Ectodermal cell (in vitro differentiated cells): ENCODE measurements around the gene CCDC85A.

ENCODE experiments used
- H3K27ac ChIP-seq: 2 replicates; pipeline ENCODE4 v1.7.0; 2013; ENCODE audit warnings: mild to moderate bottlenecking, low read depth, low read length; ENCODE audit not compliant: insufficient read depth, poor library complexity, severe bottlenecking
- H3K27me3 ChIP-seq: 2 replicates; pipeline ENCODE4 v1.7.0; 2013; ENCODE audit warnings: mild to moderate bottlenecking, low read length; ENCODE audit not compliant: insufficient read depth, control insufficient read depth, poor library complexity, severe bottlenecking
- H3K36me3 ChIP-seq: one replicate; pipeline ENCODE4 v1.7.0; 2013; ENCODE audit warnings: low read length; ENCODE audit not compliant: control insufficient read depth, insufficient read depth
- H3K4me1 ChIP-seq: one replicate; pipeline ENCODE4 v1.7.0; 2013; ENCODE audit warnings: low read length; ENCODE audit not compliant: control insufficient read depth, insufficient read depth
- H3K4me3 ChIP-seq: 2 replicates; pipeline ENCODE4 v1.7.0; 2013; ENCODE audit warnings: low read depth, low read length, control low read depth; ENCODE audit not compliant: insufficient read depth
- H3K9me3 ChIP-seq: 2 replicates; pipeline ENCODE4 v1.7.0; 2013; ENCODE audit warnings: mild to moderate bottlenecking, low read length, moderate library complexity; ENCODE audit not compliant: control insufficient read depth
- WGBS, 2 experiments: methylation state at CpG; one replicate each; pipeline ENCODE4 v1.1.7; 2013; ENCODE audit warnings: missing lambda C conversion rate in 2 of 2; 5-methylcytosine and 5-hydroxymethylcytosine counted together

CCDC85A gene

GRCh38 chr2:56260415-56260814 lies 76.6 kb downstream of the CCDC85A start:
- Histone ChIP-seq H3K27me3 (no peaks in the 10 kb centered on the region), H3K36me3 (no peaks in the 10 kb centered on the region), H3K9me3 (no peaks in the 10 kb centered on the region), H3K4me1 (no peaks in the 10 kb centered on the region), H3K4me3 (no peak overlapping the region), H3K27ac (no peak overlapping the region)
- 92 to 100% methylated on average over 1 of the region's 1 CpG for WGBS, 2 experiments

GRCh38 chr2:56262241-56262640 lies 78.5 kb downstream of the CCDC85A start:
- H3K4me1 ChIP-seq, result no peaks in the 10 kb centered on the region

GRCh38 chr2:56263876-56264275 lies 80.1 kb downstream of the CCDC85A start:
- H3K4me3 ChIP-seq, result no peak overlapping the region
- H3K27ac ChIP-seq, result no peak overlapping the region
- WGBS, 2 experiments, result 91 to 96% methylated on average over 2 of the region's 2 CpGs
- H3K4me1 ChIP-seq, result no peaks in the 10 kb centered on the region
- H3K27me3 ChIP-seq, result no peaks in the 10 kb centered on the region
- H3K36me3 ChIP-seq, result no peaks in the 10 kb centered on the region
- no peaks in the 10 kb centered on the region for H3K9me3 ChIP-seq

More at GRCh38 chr2:56262241-56262640, 78.5 kb downstream of the CCDC85A start:
- Histone ChIP-seq H3K27ac (no peak overlapping the region), H3K36me3 (no peaks in the 10 kb centered on the region), H3K27me3 (no peaks in the 10 kb centered on the region), H3K4me3 (no peak overlapping the region), H3K9me3 (no peaks in the 10 kb centered on the region)
- WGBS, 2 experiments, result 95 to 100% methylated on average over 1 of the region's 1 CpG

GRCh38 chr2:56266761-56267414 lies 83.1 kb downstream of the CCDC85A start:
- no peaks in the 10 kb centered on the region for H3K4me1 ChIP-seq
- H3K27me3 ChIP-seq, result no peaks in the 10 kb centered on the region
- H3K36me3 ChIP-seq, result no peaks in the 10 kb centered on the region
- no peaks in the 10 kb centered on the region for H3K9me3 ChIP-seq
- 89 to 94% methylated on average over 4 to 5 of the region's 5 CpGs for WGBS, 2 experiments
- no peak overlapping the region for H3K27ac ChIP-seq
- H3K4me3 ChIP-seq, result no peak overlapping the region

GRCh38 chr2:56267415-56267788 lies 83.6 kb downstream of the CCDC85A start:
- WGBS, 2 experiments, result 91 to 100% methylated on average over 2 to 3 of the region's 3 CpGs
- no peak overlapping the region for H3K27ac ChIP-seq
- H3K36me3 ChIP-seq, result no peaks in the 10 kb centered on the region

GRCh38 chr2:56268856-56269255 lies 85.1 kb downstream of the CCDC85A start:
- H3K4me3 ChIP-seq, result no peak overlapping the region
- H3K27ac ChIP-seq, result no peak overlapping the region
- 97 to 100% methylated on average over 2 of the region's 2 CpGs for WGBS, 2 experiments
- no peaks in the 10 kb centered on the region for H3K36me3 ChIP-seq
- H3K27me3 ChIP-seq, result no peaks in the 10 kb centered on the region
- H3K4me1 ChIP-seq, result no peaks in the 10 kb centered on the region
- no peaks in the 10 kb centered on the region for H3K9me3 ChIP-seq

More at GRCh38 chr2:56267415-56267788, 83.6 kb downstream of the CCDC85A start:
- Histone ChIP-seq H3K4me3 (no peak overlapping the region), H3K9me3 (no peaks in the 10 kb centered on the region), H3K4me1 (no peaks in the 10 kb centered on the region), H3K27me3 (no peaks in the 10 kb centered on the region)

GRCh38 chr2:56271275-56271674 lies 87.5 kb downstream of the CCDC85A start:
- no peak overlapping the region for H3K27ac ChIP-seq
- H3K9me3 ChIP-seq, result no peaks in the 10 kb centered on the region
- H3K4me3 ChIP-seq, result no peak overlapping the region
- WGBS, 2 experiments, result 56 to 61% methylated on average over 2 of the region's 2 CpGs
- H3K36me3 ChIP-seq, result no peaks in the 10 kb centered on the region
- no peaks in the 10 kb centered on the region for H3K4me1 ChIP-seq
- no peaks in the 10 kb centered on the region for H3K27me3 ChIP-seq

GRCh38 chr2:56285224-56285623 lies 101.4 kb downstream of the CCDC85A start:
- no peaks in the 10 kb centered on the region for H3K9me3 ChIP-seq
- no peaks in the 10 kb centered on the region for H3K36me3 ChIP-seq
- H3K27me3 ChIP-seq, result no peaks in the 10 kb centered on the region
- H3K4me3 ChIP-seq, result no peak overlapping the region
- H3K27ac ChIP-seq, result no peak overlapping the region
- H3K4me1 ChIP-seq, result no peaks in the 10 kb centered on the region
- 91 to 92% methylated on average over 2 of the region's 5 CpGs for WGBS, 2 experiments

- H3K4me1 ChIP-seq, result no peaks in the 10 kb centered on the region
- no peaks in the 10 kb centered on the region for H3K27me3 ChIP-seq
- H3K4me3 ChIP-seq, result no peak overlapping the region
- H3K9me3 ChIP-seq, result no peaks in the 10 kb centered on the region
- no peaks in the 10 kb centered on the region for H3K36me3 ChIP-seq
- 94 to 99% methylated on average over 2 of the region's 2 CpGs for WGBS, 2 experiments
- H3K27ac ChIP-seq, result no peak overlapping the region
These were observed 103.1 kb downstream of the CCDC85A start for GRCh38 chr2:56286936-56287335.

GRCh38 chr2:56287508-56287907 lies 103.7 kb downstream of the CCDC85A start:
- Histone ChIP-seq H3K4me1 (no peaks in the 10 kb centered on the region), H3K27ac (no peak overlapping the region), H3K36me3 (no peaks in the 10 kb centered on the region), H3K27me3 (no peaks in the 10 kb centered on the region), H3K4me3 (no peak overlapping the region), H3K9me3 (no peaks in the 10 kb centered on the region)

GRCh38 chr2:56287974-56288373 lies 104.2 kb downstream of the CCDC85A start:
- no peaks in the 10 kb centered on the region for H3K4me1 ChIP-seq
- WGBS, 2 experiments, result 95 to 100% methylated on average over 1 to 2 of the region's 2 CpGs
- no peaks in the 10 kb centered on the region for H3K36me3 ChIP-seq
- H3K27me3 ChIP-seq, result no peaks in the 10 kb centered on the region
- no peaks in the 10 kb centered on the region for H3K9me3 ChIP-seq
- H3K27ac ChIP-seq, result no peak overlapping the region
- no peak overlapping the region for H3K4me3 ChIP-seq
